Ishikawa (cell line): ENCODE measurements around the gene SULT6B1.

Experiments
- CEBPB ChIP-seq: IDR thresholded peaks from 2 replicates; pipeline ENCODE4 v1.6.1; 2012
- CREB1 ChIP-seq: IDR thresholded peaks from 2 replicates; pipeline ENCODE4 v1.6.1; 2012; ENCODE audit warnings: low read depth
- EGR1 ChIP-seq: IDR thresholded peaks from 2 replicates; pipeline ENCODE4 v1.6.1; 2012
- EP300 ChIP-seq: IDR thresholded peaks from 2 replicates; pipeline ENCODE4 v1.6.1; 2012; ENCODE audit warnings: borderline replicate concordance
- FOXM1 ChIP-seq: IDR thresholded peaks from 2 replicates; pipeline ENCODE4 v1.6.1; 2012; ENCODE audit warnings: low read depth, borderline replicate concordance
- MAX ChIP-seq: IDR thresholded peaks from 2 replicates; pipeline ENCODE4 v1.6.1; 2012
- NFIC ChIP-seq: IDR thresholded peaks from 2 replicates; pipeline ENCODE4 v1.6.1; 2012
- RAD21 ChIP-seq: IDR thresholded peaks from 2 replicates; pipeline ENCODE4 v1.6.1; 2012; ENCODE audit warnings: low read depth
- REST ChIP-seq: IDR thresholded peaks from 2 replicates; pipeline ENCODE4 v1.6.1; 2012; ENCODE audit warnings: low read depth, mild to moderate bottlenecking
- TAF1 ChIP-seq: IDR thresholded peaks from 2 replicates; pipeline ENCODE4 v1.6.1; 2012; ENCODE audit warnings: low read depth, mild to moderate bottlenecking
- TCF12 ChIP-seq: IDR thresholded peaks from 2 replicates; pipeline ENCODE4 v1.6.1; 2012; ENCODE audit warnings: low read depth
- TEAD4 ChIP-seq: IDR thresholded peaks from 2 replicates; pipeline ENCODE4 v1.6.1; 2012
- USF1 ChIP-seq: IDR thresholded peaks from 2 replicates; pipeline ENCODE4 v1.6.1; 2012
- YY1 ChIP-seq: IDR thresholded peaks from 2 replicates; pipeline ENCODE4 v1.6.1; 2012; ENCODE audit warnings: low read depth
- ZBTB7A ChIP-seq: IDR thresholded peaks from 2 replicates; pipeline ENCODE4 v1.6.1; 2012; ENCODE audit warnings: low read depth

Gene SULT6B1

GRCh38 chr2:37211939-37212338, 23.5 kb upstream of the SULT6B1 start:
- TF ChIP-seq RAD21 (no peak), FOXM1 (no peak), TCF12 (no peak), REST (no peak), YY1 (no peak), EGR1 (no peak), NFIC (no peak), TEAD4 (no peak), CEBPB (no peak), USF1 (no peak), MAX (no peak), TAF1 (no peak), CREB1 (no peak), ZBTB7A (no peak)

- no peak for TF ChIP-seq ZBTB7A
- TF ChIP-seq CREB1, result no peak
- no peak for TF ChIP-seq TCF12
- no peak for TF ChIP-seq RAD21
- no peak for TF ChIP-seq REST
- no peak for TF ChIP-seq NFIC
- TF ChIP-seq TEAD4, result no peak
- TF ChIP-seq YY1, result no peak
- TF ChIP-seq FOXM1, result no peak
- no peak for TF ChIP-seq MAX
- TF ChIP-seq EP300, result no peak
- no peak for TF ChIP-seq EGR1
- no peak for TF ChIP-seq TAF1
- TF ChIP-seq USF1, result no peak
- no peak for TF ChIP-seq CEBPB
Observed at GRCh38 chr2:37211212-37211611, 22.7 kb upstream of the SULT6B1 start.

GRCh38 chr2:37205689-37206341, 17.3 kb upstream of the SULT6B1 start:
- no peak for TF ChIP-seq TCF12
- TF ChIP-seq YY1, result no peak
- TF ChIP-seq CEBPB, result no peak
- no peak for TF ChIP-seq CREB1
- TF ChIP-seq NFIC, result no peak
- TF ChIP-seq TEAD4, result no peak
- TF ChIP-seq FOXM1, result no peak
- no peak for TF ChIP-seq MAX
- no peak for TF ChIP-seq USF1
- no peak for TF ChIP-seq EGR1
- no peak for TF ChIP-seq RAD21
- TF ChIP-seq REST, result no peak
- no peak for TF ChIP-seq EP300
- TF ChIP-seq ZBTB7A, result no peak
- no peak for TF ChIP-seq TAF1

GRCh38 chr2:37203708-37204107, 15.2 kb upstream of the SULT6B1 start:
- no peak for TF ChIP-seq TCF12
- TF ChIP-seq TEAD4, result no peak
- TF ChIP-seq REST, result no peak
- no peak for TF ChIP-seq CREB1
- no peak for TF ChIP-seq NFIC
- no peak for TF ChIP-seq RAD21
- TF ChIP-seq FOXM1, result no peak
